Tibial nerve (tissue), 4 donors: ENCODE data around the gene RAP1GAP2. TPM values are rescaled to one million over a fixed set of nuclear protein-coding genes. Genes with fewer than 3 reads are reported as not detected.

ENCODE experiments used
- DNase-seq, 2 donors: peaks; one replicate each; pipeline ENCODE4 v3.0.0-alpha.2; 2019; ENCODE audit warnings: low spot score in 2 of 2
- H3K27ac ChIP-seq, 4 donors: fragments of 200-600 bp; sonication (generic) in 3 of 4; one replicate each; pipeline ENCODE4 v1.5.1; 2017 to 2019; ENCODE audit warnings: mild to moderate bottlenecking in 1 of 4
- H3K27me3 ChIP-seq, 2 donors: fragments of 200-600 bp; sonication (generic) in 1 of 2; one replicate each; pipeline versions ENCODE4 v1.5.1 to v1.6.0; 2017 to 2019
- H3K36me3 ChIP-seq, 3 donors: fragments of 200-600 bp; sonication (generic); one replicate each; pipeline ENCODE4 v1.5.1; 2018 to 2019
- H3K4me1 ChIP-seq, 4 donors: fragments of 200-600 bp; sonication (generic) in 3 of 4; one replicate each; pipeline ENCODE4 v1.5.1; 2017 to 2019
- H3K4me3 ChIP-seq, 4 donors: fragments of 200-600 bp; sonication (generic) in 3 of 4; one replicate each; pipeline ENCODE4 v1.5.1; 2017 to 2019; ENCODE audit warnings: mild to moderate bottlenecking in 1 of 4, moderate library complexity in 1 of 4
- H3K9me3 ChIP-seq, 4 donors: fragments of 200-600 bp; sonication (generic) in 3 of 4; one replicate each; pipeline ENCODE4 v1.5.1; 2017 to 2019
- EP300 ChIP-seq, 2 donors: sonication (generic); formaldehyde crosslinking; IDR thresholded peaks; one replicate each; pipeline ENCODE4 v1.6.1; 2017; ENCODE audit warnings: antibody characterized with exemption in 2 of 2, mild to moderate bottlenecking in 1 of 2
- POLR2A ChIP-seq, 2 donors: fragments of 450-650 bp; IDR thresholded peaks; one replicate each; pipeline ENCODE4 v1.6.1; 2017; ENCODE audit warnings: antibody characterized with exemption in 2 of 2, mild to moderate bottlenecking in 2 of 2, moderate library complexity in 2 of 2
- WGBS, 2 donors: methylation state at CpG; one replicate each; pipeline ENCODE4 v1.1.5; 2018; 5-methylcytosine and 5-hydroxymethylcytosine counted together
- total RNA-seq, 4 donors: library from RNA; depleted of rRNA; stranded (reverse); fragments of >200 nt; gene quantifications; one replicate each; pipeline ENCODE4 v1.1.0, GENCODE V29; 2016
- TF ChIP-seq, protein P1 (sequence below), 5 experiments: fragments of 200-600 bp in 3 of 5; fragments of 450-650 bp in 2 of 5; sonication (generic) in 3 of 5; IDR thresholded peaks; one replicate each; pipeline ENCODE4 v1.5.1; 2016 to 2019; ENCODE audit warnings: antibody characterized with exemption in 5 of 5, mild to moderate bottlenecking in 3 of 5, moderate library complexity in 2 of 5

Gene RAP1GAP2
- total RNA-seq, 4 donors from 2014 or later, result 5.4 to 18.2 (median 11.9) TPM

GRCh38 chr17:3035256-3035967, 239.2 kb downstream of the RAP1GAP2 start:
- Histone ChIP-seq H3K36me3 (no peaks in the 10 kb centered on the region), H3K9me3 (no peaks in the 10 kb centered on the region), H3K27ac (no peak overlapping the region), H3K4me1 (no peaks in the 10 kb centered on the region), H3K27me3 (no peaks in the 10 kb centered on the region), H3K4me3 (no peak overlapping the region)
- 64 to 70% methylated on average over 13 of the region's 13 CpGs for WGBS, 2 donors
- no peak for TF ChIP-seq EP300 (IDR thresholded peaks at IDR 0.05)
- TF ChIP-seq, protein P1, sequence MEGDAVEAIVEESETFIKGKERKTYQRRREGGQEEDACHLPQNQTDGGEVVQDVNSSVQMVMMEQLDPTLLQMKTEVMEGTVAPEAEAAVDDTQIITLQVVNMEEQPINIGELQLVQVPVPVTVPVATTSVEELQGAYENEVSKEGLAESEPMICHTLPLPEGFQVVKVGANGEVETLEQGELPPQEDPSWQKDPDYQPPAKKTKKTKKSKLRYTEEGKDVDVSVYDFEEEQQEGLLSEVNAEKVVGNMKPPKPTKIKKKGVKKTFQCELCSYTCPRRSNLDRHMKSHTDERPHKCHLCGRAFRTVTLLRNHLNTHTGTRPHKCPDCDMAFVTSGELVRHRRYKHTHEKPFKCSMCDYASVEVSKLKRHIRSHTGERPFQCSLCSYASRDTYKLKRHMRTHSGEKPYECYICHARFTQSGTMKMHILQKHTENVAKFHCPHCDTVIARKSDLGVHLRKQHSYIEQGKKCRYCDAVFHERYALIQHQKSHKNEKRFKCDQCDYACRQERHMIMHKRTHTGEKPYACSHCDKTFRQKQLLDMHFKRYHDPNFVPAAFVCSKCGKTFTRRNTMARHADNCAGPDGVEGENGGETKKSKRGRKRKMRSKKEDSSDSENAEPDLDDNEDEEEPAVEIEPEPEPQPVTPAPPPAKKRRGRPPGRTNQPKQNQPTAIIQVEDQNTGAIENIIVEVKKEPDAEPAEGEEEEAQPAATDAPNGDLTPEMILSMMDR (IDR thresholded peaks at IDR 0.05), result no peak
- no peak for TF ChIP-seq POLR2A (IDR thresholded peaks at IDR 0.05)
- no peak for DNase-seq

DNA sequence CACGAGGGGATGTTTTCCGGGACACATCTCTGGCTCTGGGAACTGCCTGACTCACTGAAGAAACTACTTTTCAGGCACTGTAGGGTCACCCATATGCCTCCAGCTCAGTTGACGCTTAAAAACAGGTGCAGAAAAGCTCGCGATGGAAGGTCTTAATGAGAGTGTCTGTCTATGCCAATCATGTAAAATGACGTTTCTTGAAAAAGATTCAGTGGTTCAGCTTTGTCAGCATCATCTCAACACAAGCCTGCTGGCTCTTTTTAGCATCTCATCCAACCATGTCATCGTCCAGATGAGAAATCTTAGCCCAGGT, 239.7 kb downstream of the RAP1GAP2 start:
- Histone ChIP-seq H3K4me3 (no peak overlapping the region), H3K27me3 (no peaks in the 10 kb centered on the region), H3K4me1 (no peaks in the 10 kb centered on the region), H3K27ac (no peak overlapping the region), H3K9me3 (no peaks in the 10 kb centered on the region), H3K36me3 (no peaks in the 10 kb centered on the region)
- TF ChIP-seq, protein P1 (IDR thresholded peaks at IDR 0.05), result no peak
- TF ChIP-seq POLR2A (IDR thresholded peaks at IDR 0.05) (no peak), EP300 (IDR thresholded peaks at IDR 0.05) (no peak)
- DNase-seq, result no peak
- 88 to 90% methylated on average over 7 of the region's 7 CpGs for WGBS, 2 donors

- TF ChIP-seq EP300 (IDR thresholded peaks at IDR 0.05) (no peak), POLR2A (IDR thresholded peaks at IDR 0.05) (no peak)
- TF ChIP-seq, protein P1 (IDR thresholded peaks at IDR 0.05), result no peak
- no peak overlapping the region for H3K4me3 ChIP-seq
- H3K27me3 ChIP-seq, result no peaks in the 10 kb centered on the region
- WGBS, 2 donors, result 77 to 90% methylated on average over 6 of the region's 6 CpGs
- no peak overlapping the region for H3K27ac ChIP-seq
- no peak for DNase-seq
- no peaks in the 10 kb centered on the region for H3K4me1 ChIP-seq
- no peaks in the 10 kb centered on the region for H3K36me3 ChIP-seq
- no peaks in the 10 kb centered on the region for H3K9me3 ChIP-seq
Measured at GRCh38 chr17:3036800-3037199, 240.6 kb downstream of the RAP1GAP2 start.

GRCh38 chr17:3037259-3037658, 241.0 kb downstream of the RAP1GAP2 start:
- TF ChIP-seq POLR2A (IDR thresholded peaks at IDR 0.05) (no peak), EP300 (IDR thresholded peaks at IDR 0.05) (no peak)
- TF ChIP-seq, protein P1 (IDR thresholded peaks at IDR 0.05), result no peak
- Histone ChIP-seq H3K36me3 (no peaks in the 10 kb centered on the region), H3K27me3 (no peaks in the 10 kb centered on the region), H3K4me3 (no peak overlapping the region), H3K9me3 (no peaks in the 10 kb centered on the region), H3K27ac (no peak overlapping the region), H3K4me1 (no peaks in the 10 kb centered on the region)
- DNase-seq, result no peak
- 64 to 73% methylated on average over 9 of the region's 9 CpGs for WGBS, 2 donors

DNA sequence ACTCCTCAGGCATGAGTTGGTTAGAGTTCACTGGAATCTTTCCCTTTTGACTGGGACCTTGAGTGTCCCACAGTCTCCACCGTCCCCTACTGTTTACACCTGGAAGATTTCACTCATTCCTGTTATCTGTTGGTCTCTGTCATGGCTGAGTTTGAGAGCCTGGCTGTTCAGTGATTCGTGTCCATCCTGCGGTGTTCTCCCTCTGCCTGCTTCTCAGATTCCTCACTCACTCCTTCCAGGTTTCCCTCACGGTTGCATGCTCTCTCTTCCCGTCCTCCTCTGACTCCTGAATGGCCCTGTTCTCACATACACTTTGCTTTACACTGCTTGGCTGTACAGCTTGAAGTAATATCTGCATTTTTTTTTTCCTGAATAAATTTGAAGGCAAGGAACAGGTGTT, 242.7 kb downstream of the RAP1GAP2 start:
- Histone ChIP-seq H3K4me1 (no peaks in the 10 kb centered on the region), H3K9me3 (peaks cover 0 to 8% (median 0%) of the 10 kb centered on the region in 4 donors), H3K27ac (no peak overlapping the region), H3K36me3 (no peaks in the 10 kb centered on the region), H3K27me3 (no peaks in the 10 kb centered on the region), H3K4me3 (no peak overlapping the region)
- TF ChIP-seq, protein P1 (IDR thresholded peaks at IDR 0.05), result no peak
- TF ChIP-seq POLR2A (IDR thresholded peaks at IDR 0.05), result no peak
- TF ChIP-seq EP300 (IDR thresholded peaks at IDR 0.05), result no peak
- WGBS, 2 donors, result 58 to 64% methylated on average over 5 of the region's 5 CpGs
- peak in 1 of 2 donors; percentile 1 for DNase-seq
